Ureter (tissue), 1 donor: Measurements from ENCODE around the gene RPL27A. TPM values are rescaled to one million over a fixed set of nuclear protein-coding genes. Genes with fewer than 3 reads are reported as not detected.
"Not testable (repeated sequence)": the region's sequence is repeated elsewhere in the genome, so short reads cannot be mapped to it uniquely, and the experiment has no call there.

Source experiments
- DNase-seq: peaks from one replicate; pipeline ENCODE4 v3.0.0-alpha.2; 2020; ENCODE audit warnings: low spot score
- total RNA-seq: library from RNA; stranded (reverse); gene quantifications from one replicate; pipeline ENCODE4 v1.2.4, GENCODE V29; 2023
- donor health status: DM: yes; HTN: yes; CAD: no.

The RPL27A gene
- 976 TPM for total RNA-seq

- peak; percentile 100 for DNase-seq
Measured at GRCh38 chr11:8682303-8683114, at the start of gene RPL27A, which contains the start of gene TRIM66. Gene RPL27A, plus strand, starts transcription at chr11:8682792. Its CDS starts 22 bp downstream, at chr11:8682814. Gene TRIM66, minus strand, starts transcription at chr11:8682665. Its CDS starts 10,391 bp downstream, at chr11:8672274.

DNA sequence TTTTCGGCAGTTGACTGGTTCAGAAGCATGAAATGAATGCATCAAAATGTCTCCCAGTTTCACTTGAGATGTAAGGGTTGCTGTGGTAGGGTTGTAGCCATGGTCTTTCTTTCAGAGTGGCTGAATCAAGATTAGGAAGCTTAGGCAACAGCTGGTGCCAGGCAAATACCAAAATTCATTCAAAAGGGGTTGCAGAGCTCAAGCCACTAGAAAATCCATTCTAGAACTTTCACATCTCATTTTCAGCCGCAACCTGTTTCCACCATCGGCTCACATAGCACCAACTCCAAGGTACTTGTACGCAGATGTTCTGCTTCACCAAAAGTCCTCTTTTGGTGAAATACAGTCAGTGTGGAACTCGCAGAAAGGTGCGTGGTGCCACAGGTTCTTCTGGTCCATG is 48.1 kb upstream of the RPL27A start:
- DNase-seq: no peak

DNA sequence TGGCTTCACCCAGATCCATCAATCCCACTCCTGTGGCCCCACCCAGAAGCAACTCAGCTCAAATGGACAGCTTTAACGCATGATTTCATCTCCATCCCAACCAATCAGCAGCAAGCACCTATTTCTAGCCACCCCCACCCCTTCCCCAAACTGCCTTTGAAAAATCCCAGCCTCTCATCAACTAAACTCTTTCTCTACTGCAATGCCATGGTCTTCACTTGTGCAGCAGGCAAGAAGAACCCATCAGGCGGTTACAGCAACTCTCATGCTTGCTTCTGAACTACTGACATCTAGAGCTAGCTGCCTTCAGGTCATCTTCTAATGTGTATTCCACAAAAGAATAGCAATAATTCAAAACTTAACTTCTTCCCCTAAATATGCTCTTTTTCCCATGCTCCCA is 46.5 kb upstream of the RPL27A start:
- no peak for DNase-seq

DNA sequence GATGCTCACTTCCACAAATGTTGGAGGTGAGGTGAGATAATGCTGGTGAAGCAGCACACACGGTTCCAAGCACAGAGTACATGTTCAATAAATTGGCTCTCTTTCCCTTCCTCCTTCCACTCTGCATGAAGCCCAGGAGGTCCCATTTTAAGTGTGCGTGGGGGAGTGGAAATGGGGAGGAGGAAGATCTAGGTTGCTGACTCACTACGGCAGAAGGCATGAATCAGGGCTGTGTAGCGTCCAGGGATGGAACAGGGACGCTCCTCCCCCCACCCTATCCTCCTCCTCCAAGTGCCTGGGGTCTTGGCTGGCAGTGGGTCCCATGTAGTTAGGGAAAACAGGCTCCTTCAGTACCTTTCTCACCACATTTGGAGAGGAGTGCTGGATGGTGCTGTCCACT is 44.3 kb upstream of the RPL27A start:
- DNase-seq: no peak

DNA sequence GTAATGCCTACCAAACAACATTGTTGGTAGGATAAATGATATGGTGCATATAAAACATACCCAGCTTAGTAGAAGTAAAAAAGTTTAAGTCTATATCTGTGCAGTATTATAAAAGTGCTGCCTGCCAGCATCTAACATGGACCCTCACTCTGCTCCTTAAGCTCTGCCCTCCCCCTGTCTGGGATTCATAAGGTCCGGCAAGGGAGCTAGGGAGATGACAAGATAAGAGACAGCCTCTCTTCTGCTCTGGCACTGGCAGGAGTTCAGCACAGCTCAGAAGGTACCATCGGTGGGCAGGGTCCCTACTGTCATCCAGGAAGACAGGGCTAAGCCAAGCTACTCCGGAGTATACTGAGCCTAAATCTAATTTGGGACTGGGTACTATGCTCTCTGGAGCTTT is 42.9 kb upstream of the RPL27A start:
- no peak for DNase-seq

- no peak for DNase-seq
Measured at GRCh38 chr11:8640267-8640906, 42.2 kb upstream of the RPL27A start.

- DNase-seq: no peak
Measured at GRCh38 chr11:8641332-8641731, 41.3 kb upstream of the RPL27A start.

- no peak for DNase-seq
Measured at GRCh38 chr11:8642196-8642841, 40.3 kb upstream of the RPL27A start.

DNA sequence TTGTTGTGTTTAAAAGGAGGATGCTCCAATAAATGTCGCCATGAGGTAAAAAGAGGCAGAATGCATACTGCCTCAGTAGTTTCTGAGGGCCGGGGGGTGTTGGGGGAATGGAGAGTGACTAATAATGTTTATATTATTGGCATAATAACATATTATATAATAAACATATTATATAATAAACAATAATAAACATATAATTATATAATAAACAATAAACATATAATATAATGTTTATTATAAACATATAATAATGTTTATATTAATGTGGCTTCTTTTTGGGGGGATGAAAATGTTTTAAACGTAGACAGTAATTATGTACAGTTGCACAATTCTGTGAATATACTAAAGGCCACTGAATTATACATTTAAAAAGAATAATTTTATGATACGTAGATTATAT is 35.7 kb upstream of the RPL27A start:
- no peak for DNase-seq

GRCh38 chr11:8649361-8649760 is 33.2 kb upstream of the RPL27A start:
- no peak for DNase-seq

DNA sequence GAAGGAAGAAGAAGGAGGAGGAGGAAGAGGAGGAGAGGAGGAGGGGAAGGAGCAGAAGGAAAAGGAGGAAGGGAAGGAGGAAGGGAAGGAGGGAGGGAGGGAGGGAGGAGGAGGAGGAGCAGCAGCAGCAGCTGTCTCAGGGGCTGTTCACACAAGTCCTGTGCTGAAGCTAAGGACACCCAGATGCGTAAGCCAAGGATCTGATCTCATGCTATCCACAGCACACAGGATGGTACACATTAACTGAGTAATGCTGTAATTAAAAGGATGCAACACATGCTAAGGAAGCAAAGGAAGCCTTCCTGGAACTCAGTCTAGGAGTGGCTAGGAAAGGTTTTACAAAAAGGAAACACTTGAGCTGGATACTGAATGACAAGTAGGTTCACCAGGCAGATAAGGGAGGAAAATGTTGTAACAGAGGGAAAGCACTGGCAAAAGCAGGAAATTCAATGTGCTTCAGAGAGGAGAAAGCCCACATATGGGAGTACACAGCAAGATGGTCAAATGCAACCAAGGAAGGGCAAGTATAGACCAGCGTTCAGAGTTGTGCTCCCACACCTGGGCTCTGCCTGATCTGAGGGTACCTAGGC is 32.1 kb upstream of the RPL27A start:
- no peak for DNase-seq

GRCh38 chr11:8652140-8652539 is 30.5 kb upstream of the RPL27A start:
- DNase-seq: no peak

- DNase-seq: no peak
Measured at GRCh38 chr11:8654503-8654902, 28.1 kb upstream of the RPL27A start.

DNA sequence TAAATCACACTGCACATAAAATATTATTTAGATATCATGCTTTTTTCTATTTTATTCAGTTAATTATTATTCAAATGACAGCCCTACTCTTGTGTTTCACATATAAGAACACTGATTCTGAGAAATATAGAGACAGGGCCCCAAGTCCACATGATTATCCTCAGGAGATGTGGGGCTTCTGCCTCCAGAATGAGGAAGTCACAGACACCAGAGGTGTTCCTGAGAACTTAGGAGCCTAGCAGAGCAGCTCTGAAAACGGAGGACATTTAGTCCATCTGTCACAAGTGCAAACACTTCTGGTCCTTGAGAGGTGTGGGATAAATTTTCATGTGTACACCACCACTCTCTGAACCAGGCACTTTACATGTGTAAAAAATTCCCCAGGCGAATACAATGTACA is 26.3 kb upstream of the RPL27A start:
- DNase-seq: no peak

DNA sequence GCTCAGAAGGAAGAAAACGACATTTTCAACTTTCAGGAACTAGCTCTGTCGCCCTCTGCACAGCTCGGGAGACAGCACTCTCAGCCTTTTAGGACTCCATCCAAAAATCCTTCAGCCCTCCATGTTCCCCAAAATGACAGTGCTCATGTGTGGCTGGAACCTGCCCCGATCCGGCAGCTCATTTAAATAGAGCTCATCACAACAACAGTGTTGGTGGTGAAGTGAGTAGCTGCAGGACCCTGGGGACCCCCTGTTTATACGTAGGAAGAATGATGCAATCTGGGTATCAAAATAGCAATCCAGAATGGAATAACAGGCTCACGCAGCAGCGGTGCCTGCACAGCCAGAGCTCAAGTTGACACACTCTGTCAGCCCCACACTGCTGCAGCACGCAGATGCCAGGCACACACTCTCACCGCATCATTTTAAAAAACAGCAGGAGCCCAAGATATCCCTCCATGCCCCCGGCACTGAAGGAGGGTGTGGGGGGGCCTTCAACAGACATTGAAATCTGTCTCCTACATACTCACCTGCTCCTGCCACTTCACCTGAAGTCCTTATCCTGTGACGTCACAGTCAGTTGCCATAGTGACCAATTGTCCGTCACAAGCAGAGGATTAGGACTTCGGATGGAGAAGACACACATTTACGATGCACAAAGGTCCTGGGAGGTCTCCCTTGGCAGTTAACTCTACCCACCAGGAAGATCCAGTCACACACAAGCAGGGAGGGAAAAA is 24.1 kb upstream of the RPL27A start:
- DNase-seq: no peak

DNA sequence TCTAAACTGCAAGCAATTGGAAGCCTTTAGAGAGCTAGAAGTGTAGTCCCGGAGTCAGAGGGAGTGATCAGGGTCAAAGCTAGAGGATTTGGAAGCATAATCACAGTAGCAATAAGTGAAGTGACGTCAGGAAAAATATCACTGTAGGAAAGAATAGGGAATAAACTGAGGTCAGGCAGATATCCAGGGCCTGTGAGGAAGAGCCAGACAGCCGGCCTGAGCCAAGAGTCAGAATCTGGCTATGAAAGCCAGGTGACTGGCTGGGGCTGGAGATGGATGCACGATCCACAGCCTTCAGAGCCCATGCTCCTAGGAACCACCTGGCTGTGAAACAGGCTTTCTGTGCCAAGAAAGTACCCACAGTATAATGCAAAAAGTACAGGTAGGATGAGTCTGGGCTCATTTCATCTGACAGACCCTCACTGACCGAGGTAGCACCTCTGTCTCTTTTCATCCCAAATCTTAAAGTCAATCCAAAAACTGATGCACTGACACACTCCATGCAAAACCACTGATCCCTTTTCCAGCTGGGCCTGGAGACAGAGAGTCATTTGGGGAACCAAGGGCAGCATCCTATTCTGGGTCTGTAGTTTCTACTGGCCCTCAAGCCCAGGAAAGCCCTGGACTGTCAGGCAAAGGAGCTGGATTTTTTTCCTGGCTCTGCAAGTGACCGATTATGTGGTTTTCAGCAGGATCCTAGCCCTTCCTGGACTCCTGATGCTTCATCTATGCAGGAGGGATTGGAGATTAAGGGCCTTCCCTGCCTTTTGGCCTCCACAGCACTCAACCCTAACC is 21.4 kb upstream of the RPL27A start:
- DNase-seq: no peak

GRCh38 chr11:8665222-8665621 is 17.4 kb upstream of the RPL27A start:
- DNase-seq: no peak

- DNase-seq: not testable (repeated sequence)
Measured at GRCh38 chr11:8670081-8670480, 12.5 kb upstream of the RPL27A start.

DNA sequence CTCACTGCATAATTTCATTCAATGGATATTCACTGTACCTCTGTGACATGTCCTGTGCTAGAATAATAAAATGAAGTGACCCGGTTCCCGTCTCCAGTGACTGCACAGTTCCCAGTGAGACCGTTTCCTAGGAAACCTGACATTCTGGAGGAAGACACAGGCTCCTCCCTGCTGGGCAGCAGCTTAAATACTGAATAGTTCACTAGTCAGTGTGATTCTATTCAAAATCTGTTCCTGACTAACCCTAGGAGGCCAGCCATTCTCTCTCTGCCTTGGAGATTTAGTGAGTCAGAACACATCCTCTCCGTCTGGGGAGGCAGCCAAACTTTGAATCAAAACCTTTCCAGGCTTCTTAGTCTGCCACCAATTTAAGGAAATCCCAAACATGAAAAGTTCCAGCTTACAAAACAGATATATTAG is 11.4 kb upstream of the RPL27A start:
- no peak for DNase-seq

- no peak for DNase-seq
Measured at GRCh38 chr11:8671651-8672062, 10.9 kb upstream of the RPL27A start.

DNA sequence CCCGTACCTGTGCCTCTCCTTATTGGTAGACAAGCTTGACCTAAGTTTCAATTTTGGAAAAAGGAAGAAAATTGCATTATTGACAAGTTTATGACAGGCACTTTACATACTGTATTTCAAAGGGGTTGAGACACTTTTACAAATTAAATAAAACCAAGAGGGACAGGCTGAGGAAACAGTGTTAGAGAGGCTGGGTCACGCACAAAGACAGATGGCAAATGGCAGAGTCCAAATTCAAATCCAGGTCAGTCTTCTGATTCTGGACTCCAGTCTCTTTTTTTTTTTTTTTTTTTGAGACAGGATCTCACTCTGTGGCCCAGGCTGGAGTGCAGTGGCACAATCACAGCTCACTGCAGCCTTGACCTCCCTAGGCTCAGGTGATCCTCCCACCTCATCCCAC is 10.2 kb upstream of the RPL27A start:
- DNase-seq: no peak
